Activated CD8-positive, alpha-beta memory T cell treated with anti-CD3 and anti-CD28 coated beads for 4 hours (primary cell): ENCODE results near the gene SDF4.
"Not testable (repeated sequence)": the region's sequence is repeated elsewhere in the genome, so short reads cannot be mapped to it uniquely, and the experiment has no call there.

Experiments used
- DNase-seq, 2 donors: peaks; one replicate each; pipeline ENCODE4 v3.0.0-alpha.2; 2020; ENCODE audit warnings: low read depth in 2 of 2

SDF4 gene

DNA sequence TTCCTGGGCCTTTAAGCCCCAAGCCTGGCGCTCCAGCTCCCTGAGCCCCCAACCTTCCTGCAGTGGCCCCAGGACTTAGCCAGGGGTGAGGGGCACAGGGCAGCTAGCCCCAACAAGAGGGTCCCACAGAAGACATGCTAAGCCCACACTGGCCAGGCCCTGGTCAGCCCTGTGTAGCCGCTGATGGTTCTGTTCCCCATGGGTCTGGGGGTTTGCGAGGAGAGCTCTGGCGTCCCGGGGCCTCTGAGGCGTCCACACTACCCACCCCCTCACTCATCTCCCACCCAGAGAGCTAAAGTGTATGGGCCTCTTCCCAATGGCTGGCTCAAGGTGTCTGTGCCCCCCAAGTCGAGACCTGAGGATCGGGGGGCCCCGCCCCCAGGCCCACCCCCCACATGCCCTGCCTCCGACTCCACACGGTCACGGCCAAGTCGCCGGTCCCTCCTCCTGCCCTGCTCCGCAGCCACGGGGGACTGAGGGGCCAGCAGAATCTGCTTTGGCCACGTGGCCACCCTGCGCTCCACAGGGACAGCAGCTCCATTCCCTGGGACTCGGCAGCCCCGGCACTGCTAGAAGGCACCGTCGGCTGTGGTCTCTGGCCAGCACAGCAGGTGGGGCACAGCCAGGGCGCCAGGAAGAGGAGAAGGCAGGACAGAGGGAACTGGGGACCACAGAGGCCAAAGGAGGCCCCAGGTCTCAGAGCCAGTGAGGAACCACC, 33.2 kb downstream of the SDF4 start:
- no peak for DNase-seq

DNA sequence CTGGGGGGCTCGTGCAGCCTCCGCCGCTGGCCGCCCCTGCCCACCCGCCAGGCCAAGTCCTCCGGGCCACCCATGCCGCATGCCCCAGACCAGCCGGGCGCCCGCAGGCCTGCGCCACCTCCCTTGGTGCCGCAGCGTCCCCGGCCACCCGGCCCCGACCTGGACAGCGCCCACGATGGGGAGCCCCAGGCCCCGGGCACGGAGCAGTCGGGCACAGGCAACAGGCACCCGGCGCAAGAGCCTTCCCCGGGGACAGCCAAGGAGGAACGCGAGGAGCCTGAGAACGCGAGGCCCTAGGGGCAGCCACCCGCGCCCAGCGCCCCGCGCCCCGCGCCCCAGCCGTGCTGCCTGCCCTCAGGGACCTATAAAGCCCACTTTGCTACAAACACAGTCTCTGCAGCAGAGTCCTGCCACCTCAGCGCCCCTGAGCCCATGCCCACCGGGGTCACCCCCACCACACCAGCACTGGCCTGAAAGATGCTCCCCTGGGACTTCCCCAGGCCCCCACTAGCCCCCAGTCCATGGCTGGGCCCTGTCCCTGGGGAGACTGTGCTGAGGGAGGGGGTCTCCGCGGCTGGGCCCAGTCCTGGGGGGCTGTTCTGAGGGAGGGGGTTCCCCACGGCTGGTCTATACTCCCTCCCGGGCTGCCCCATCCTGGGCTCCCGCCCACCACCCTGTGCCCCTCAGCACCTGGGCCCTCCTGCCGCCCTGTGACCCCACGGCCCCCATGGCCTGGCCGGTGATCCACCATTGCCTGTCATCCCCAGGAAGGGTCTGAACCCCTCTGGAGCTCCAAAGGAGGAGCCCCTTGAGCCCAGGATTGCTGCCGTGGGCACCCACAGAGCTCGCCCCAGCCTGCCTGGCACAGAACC, 34.0 kb downstream of the SDF4 start:
- DNase-seq, result no peak

DNA sequence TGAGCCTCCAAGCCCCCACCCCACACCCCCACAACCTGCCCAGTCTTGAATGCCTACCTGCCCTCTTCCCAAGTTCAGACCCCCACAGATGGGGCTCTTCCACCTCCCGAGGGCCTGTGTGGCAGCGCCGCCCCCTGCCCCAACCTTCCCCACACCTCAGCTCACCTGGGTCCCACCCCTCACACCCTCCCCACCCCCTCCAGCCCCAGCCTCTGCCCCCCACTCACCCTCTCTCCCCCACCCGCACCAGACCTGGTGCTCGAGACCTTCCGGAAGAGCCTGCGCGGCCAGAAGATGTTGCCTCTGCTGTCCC, 34.7 kb downstream of the SDF4 start:
- no peak for DNase-seq

DNA sequence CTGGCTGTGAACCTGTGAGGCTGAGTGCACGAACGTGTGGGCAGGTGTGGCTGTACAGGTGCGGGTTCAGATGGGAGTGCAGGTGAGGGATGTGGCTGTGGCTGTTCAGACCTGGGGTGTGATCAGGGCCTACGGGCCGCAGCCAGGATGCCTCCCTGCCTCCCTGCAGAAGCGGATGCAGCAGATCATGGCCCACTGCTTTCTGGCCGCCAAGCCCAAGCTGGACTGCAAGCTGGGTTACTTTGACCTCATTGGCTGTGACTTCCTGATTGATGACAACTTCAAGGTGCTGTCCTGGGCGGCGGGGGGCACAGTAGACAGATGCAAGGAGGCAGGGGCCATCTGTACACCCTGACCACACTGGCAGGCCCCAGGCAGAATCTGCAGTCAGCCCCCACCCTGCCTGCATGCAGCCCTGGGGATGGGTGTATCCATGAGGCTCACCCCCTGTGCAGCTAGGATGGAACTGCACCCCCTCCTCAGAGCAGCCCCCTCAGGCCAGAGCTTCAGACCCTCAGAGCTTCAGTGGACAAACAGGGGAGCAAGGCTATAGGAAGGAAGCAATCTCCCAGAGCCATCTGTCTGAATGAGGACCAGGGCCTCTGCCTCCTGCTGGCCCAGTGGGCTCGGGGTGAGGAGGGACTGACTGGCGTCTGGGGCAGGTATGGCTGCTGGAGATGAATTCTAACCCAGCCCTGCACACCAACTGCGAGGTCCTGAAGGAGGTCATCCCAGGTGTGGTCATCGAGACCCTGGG, 35.2 kb downstream of the SDF4 start:
- DNase-seq, result no peak

DNA sequence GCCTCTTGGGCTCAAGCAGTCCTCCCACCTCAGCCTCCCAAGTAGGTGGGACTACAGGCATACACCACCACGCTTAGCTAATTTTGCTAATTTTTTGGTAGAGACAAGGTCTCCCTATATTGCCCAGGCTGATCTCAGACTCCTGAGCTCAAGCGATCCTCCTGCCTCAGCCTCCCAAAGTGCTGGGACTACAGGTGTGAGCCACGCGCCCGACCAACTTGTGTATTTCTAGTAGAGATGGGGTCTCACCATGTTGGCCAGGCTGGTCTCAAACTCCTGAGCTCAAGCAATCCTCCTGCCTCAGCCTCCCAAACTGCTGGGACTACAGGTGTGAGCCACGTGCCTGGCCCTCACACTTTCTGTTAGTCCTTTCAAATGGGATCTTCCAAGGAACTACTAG, 36.1 kb downstream of the SDF4 start:
- not testable (repeated sequence) for DNase-seq

DNA sequence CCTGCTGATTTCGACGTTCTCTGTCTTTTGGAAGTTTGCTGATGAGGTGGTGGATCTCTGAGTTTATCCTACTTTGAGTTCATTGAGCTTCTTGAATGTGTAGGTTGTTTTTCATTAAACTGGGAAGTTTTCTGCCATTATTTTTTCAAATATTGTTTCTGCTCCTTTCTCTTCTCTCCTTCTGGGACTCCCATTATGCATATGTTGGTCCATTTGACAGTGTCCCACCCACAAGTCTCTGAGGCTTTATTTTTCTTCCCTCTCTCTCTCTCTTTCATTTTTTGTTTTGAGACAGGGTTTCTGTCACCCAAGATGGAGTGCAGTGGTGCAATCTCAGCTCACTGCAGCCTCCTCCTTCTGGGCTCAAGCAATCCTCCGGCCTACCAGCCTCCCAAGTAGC, 37.1 kb downstream of the SDF4 start:
- no peak for DNase-seq

DNA sequence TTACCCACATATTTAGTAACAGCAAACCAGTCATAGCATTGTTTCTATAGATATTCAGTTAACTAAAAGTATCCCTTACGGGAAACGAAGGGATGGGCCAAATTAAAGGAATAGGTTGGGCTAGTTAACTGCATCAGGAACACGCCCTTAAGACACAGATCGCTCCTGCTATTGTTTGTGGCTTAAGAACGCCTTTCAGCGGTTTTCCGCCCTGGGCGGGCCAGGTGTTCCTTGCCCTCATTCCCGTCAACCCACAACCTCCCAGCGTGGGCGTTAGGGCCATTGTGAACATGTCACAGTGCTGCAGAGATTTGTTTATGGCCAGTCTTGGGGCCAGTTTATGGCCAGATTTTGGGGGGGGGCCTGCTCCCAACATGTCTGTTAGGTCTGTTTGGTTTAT, 40.1 kb downstream of the SDF4 start:
- DNase-seq, result no peak

DNA sequence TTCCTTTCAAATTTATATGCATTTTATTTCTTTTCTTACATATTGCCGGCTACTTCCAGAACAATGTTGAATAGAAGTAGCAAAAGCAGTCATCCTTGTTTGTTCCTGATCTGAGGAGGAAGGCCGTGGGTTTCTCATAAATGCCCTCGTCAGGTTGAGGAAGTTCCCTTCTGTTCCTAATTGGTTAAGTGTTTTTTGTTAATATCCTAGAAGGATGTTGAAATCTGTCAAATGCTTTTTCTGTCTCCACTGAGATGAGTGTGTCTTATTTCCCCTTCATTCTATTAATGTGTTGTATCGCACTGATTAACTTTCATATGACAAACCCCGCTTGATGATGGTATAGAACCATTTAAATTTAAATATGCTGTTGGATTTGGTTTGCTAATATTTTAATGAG, 42.7 kb downstream of the SDF4 start:
- no peak for DNase-seq

DNA sequence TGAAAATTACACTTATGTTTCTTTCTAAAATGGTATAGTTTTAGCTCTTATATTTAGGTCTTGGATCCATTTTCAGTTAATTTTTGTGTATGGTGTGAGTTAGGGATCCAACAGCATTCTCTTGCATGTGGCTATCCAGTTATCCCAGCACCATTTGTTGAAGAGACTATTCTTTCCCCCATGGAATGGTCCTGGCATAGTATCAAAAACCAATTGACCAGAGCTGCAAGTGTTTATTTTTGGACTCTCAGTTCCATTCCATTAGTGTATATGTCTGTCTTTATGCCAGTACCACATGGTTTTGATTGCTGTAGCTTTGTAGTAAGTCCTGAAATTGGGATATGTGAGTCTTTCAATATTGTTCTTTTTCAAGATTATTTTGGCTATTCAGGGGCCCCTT, 43.9 kb downstream of the SDF4 start:
- no peak for DNase-seq

DNA sequence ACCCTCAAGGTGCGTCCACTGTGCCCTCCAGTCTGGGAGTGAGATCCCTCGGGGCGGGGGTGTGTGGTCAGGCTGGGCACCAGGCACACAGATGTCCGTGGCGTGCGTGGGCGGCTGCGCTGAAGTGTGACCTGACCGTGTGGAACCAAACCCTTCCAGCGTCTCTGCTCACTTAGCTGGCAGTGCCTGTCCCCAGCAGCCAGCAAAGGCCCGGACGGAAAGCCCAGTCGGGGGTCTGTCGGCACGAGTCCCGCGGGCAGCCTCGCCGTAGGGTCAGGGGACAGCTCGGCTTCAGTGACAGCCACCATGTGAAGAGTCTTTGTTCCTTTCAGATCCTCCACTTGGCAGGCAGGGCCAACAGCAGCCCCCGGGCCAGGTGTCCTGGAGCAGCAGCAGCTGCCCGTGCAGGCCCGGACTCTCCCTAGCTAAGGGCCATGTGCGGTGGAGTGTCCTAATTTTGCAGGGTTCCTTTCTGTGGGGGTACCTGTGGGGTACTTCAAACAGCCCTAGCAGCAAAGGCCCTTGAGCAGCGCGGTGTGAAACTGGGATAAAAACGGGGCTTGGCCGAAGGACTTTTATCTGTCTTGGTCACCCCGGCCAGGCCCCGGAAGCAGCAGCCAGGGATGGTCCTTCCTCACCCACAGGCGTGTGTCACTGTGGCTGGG, 46.6 kb downstream of the SDF4 start:
- no peak for DNase-seq

DNA sequence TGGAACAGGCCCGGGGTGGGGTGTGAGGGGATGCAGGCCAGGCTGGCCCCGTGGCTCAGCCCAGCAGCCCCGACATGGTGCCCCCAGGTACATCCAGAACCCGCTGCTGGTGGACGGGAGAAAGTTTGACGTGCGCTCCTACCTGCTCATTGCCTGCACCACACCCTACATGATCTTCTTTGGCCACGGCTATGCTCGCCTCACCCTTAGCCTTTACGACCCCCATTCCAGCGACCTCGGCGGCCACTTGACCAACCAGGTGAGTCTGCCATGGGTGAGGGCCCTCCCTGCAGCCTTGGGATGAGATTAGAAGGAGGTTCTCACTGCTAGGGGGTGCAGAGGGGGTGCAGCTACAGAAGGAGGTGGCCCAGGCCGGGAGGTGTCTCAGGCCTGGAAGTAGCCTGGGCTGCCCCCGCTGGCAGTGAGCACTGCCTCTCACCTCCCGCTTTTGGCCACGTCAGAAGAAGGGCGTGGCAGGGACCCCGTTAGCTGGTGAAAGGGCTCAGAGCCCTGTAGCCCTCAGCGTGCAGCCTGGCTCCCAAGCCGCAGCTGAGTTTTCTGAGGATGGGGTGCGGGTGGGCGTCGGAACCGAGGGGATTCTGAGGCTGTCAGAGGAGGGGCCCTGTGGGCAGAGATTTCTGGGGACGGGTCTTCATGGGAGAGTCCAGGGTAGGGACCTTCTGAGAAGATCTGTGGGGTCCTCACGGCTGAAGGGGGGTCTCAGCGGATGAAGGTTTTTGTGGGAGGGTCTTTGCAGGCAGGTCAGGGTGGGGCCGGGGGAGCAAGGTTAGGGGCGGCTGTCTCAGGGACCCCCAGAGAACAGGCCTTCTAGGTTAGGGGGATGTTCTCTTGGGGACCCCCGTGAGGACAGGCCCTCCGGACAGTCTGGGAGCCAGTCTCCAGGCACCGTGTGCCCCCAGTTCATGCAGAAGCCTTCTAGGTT, 47.7 kb downstream of the SDF4 start:
- no peak for DNase-seq

DNA sequence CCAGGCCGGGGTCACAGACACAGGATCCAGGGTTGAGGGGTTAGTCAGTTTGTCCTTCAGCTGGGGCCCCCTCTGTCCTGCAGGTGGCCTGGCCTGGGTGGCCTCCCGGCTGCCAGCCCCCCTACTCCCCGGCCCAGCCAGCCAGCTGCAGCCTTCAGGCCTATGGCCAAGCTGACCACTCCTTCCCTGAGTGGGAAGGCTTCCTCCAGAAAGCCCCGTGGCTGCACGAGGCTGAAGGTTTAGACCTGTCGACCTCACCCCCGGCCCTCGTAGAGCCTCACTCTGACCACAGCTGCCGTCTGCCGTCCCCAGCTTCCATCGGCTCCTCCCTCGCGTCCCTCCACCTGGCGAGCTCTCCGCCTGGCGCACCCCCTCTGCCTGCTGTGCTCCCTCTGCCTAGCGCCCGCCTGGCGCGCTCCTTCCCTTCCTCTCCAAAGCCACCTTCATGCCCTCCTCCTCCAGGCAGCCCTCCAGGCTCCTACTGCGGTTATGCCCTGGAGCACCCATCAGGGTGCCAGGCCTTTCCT, 48.5 kb downstream of the SDF4 start:
- no peak for DNase-seq

DNA sequence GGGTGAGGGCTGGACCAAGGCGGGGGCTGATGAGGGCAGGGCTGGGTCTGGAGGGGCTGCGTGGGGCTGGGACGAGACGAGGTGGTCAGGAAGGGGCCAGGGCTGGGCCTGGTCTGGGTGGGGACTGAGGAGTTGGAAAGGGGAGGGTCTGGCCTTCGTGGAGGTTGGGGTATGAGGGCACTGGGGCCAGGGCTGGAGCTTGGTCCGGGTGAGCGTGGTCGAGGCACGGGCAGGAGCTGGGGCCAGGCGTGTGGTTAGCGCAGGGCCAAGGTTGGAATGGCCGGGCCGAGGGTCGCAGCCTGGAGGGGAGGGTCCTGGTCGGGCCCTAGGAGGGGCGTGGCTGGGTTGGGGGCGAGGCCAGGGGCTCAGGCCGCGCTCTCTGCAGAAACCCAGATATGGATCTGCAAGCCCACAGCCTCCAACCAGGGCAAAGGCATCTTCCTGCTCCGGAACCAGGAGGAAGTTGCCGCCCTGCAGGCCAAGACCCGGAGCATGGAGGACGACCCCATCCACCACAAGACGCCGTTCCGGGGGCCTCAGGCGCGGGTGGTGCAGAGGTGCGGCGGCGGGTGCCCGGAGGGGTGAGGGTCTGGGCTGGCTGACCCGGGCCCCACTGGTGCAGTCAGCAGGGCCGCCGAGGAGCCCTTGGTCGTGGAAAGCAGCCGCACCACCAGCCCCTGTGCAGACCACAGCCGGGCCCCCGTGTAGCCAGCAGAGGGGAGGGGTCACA, 49.1 kb downstream of the SDF4 start:
- no peak for DNase-seq

DNA sequence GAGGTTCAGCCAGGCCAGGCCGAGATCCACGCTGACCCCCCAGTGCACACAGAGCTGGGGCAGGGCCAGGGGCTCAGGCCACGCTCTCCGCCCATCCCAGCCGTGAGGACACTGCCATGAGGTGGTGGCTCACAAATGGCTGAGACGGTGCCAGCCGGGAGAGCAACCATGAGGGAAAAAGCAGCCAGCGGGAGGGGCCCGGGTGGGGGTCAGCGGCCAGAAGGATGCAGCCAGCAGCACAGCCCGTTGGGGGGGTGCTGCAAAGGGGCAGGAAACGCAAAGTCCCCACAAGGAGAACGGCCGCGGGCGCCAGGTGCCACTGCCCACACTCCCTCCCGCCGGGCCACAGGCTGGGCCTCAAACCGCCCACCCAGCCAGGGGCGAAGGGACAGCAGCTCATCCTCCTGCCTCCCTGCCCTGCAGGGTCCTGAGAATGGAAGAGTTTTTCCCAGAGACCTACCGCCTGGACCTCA, 49.8 kb downstream of the SDF4 start:
- DNase-seq, result no peak

DNA sequence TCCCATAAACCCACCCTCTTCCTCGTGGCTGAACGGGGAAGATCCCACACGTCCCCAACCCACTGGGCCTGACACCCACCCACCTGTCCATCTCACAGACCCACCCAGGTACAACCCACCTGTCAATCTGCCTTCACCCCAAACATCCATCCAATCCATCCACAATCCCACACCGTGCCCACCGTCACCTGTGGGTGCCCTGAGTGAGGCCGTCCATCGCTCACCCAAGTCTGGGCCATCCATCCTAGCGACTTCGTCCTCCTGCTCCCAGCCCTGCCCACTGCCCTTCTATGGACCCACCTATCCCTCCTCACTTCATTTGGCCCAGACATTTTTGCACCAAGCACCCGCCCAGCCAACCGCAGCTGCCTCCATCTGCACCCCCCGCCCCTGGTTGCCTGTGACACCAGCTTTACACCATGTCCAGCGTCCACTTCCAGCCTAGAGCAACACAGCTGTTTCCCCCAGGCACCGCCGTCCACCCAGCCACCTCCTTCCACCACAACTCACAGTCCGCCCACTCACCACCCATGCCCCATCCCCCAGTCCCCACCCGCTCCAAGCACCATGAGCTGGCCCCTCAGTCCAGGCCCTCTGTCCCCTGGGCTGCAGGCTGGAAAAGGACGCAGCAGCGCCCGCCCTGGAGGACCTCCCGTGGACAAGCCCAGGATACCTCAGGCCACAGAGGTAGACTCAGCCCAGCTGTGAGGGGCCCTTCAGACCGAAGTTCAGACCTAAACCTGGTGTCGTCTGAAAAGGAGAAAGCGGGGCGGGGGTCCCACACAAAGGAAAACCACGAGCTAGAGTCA, 50.5 kb downstream of the SDF4 start:
- DNase-seq, result no peak

DNA sequence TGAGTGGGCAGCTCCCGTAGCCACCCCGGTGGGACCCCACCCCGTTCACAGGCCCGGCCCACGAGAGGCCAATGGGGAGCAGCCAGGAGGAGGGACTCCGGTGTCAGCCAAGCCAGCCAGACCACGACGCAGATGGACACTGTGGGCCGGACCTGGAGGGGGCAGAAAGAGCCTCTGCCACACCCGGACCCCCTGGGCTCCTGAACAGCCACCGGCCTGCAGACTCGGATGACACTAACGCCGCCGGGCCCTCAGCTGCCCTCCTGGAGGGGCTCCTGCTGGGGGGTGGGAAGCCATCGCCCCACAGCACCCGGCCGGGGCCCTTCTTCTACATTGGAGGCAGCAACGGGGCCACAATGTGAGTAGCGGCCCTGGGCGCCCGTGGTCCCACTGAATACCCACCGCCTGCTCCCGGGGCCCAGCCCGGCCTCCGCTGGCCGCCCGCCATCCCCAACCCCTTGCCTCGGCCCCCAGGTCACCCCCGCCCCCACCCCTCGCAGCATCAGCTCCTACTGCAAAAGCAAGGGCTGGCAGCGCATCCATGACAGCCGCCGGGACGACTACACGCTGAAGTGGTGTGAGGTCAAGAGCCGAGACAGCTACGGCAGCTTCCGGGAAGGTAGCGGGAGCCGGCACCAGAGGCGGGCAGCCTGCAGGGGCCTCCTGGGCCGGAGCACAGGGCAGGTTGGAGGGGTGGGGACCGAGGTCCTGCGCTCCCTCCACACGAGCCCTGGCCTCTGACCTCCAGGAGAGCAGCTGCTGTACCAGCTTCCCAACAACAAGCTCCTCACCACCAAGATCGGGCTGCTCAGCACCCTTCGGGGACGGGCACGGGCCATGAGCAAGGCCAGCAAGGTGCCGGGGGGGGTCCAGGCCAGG, 51.6 kb downstream of the SDF4 start:
- DNase-seq, result no peak

DNA sequence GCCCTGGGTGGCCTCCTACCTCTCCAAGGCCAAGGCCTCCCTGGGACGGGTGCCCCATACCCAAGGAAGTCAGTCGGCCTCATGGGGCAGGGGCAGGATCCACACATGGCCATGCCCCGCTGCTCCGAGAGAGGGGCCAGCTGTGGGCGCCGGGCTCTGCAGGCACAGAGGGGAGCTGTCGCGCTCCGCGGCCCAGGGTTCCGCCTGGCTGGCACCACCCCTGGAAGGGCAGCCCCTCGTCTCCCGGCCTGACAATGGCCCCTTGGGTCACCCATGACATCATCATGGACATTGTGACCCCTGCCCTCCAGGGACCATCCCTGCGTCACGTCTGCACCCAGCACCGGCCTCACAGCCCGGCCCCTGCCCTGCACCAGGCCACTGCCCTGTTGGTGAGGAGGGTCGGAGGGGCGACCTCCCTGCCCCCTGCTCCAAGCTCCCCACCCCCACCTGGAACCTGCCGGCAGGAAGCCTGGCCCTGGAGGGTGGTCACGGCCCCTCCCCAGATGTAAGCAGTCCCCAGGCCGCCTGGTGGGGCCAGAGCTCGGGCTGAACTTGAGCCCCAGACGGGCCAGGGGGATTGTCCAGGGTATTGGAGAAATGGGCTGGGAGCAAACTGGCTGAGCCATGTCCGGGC, 52.3 kb downstream of the SDF4 start:
- DNase-seq, result no peak
